DLD1 (cell line): ENCODE measurements around the gene CHAT.

ENCODE experiments used
- in situ Hi-C: cut with HindIII; loops from 2 replicates; pipeline ENCODE4 v1.10.0; 2017; ENCODE audit warnings: low sequenced_read_pairs

CHAT gene

GRCh38 chr10:49651039-49651835 lies 37.4 kb downstream of the CHAT start:
- in situ Hi-C loops = no loop called here

- in situ Hi-C loops = no loop called here
Measured at GRCh38 chr10:49651917-49652316, 38.1 kb downstream of the CHAT start.

- in situ Hi-C loops = no loop called here
Measured at GRCh38 chr10:49652421-49653272, 38.8 kb downstream of the CHAT start.

- in situ Hi-C loops = no loop called here
Measured at GRCh38 chr10:49653273-49653929, 39.6 kb downstream of the CHAT start.

- in situ Hi-C loops = no loop called here
Measured at GRCh38 chr10:49654036-49654693, 40.3 kb downstream of the CHAT start.

GRCh38 chr10:49655099-49655498 lies 41.3 kb downstream of the CHAT start:
- in situ Hi-C loops = no loop called here

GRCh38 chr10:49656845-49657493 lies 43.1 kb downstream of the CHAT start:
- in situ Hi-C loops = no loop called here

- in situ Hi-C loops = no loop called here
Measured at GRCh38 chr10:49657606-49658005, 43.8 kb downstream of the CHAT start.

- in situ Hi-C loops = no loop called here
Measured at GRCh38 chr10:49661140-49661856, 47.5 kb downstream of the CHAT start.

- in situ Hi-C loops = no loop called here
Measured at GRCh38 chr10:49662169-49662830, 48.5 kb downstream of the CHAT start.

GRCh38 chr10:49663596-49663995 lies 49.8 kb downstream of the CHAT start:
- in situ Hi-C loops = no loop called here

- in situ Hi-C loops = no loop called here
Measured at GRCh38 chr10:49664006-49664841, 50.4 kb downstream of the CHAT start.

- in situ Hi-C loops = no loop called here
Measured at GRCh38 chr10:49664842-49665355, 51.1 kb downstream of the CHAT start.

GRCh38 chr10:49666054-49666615 lies 52.3 kb downstream of the CHAT start:
- in situ Hi-C loops = no loop called here

GRCh38 chr10:49666685-49667084 lies 52.8 kb downstream of the CHAT start:
- in situ Hi-C loops = no loop called here

- in situ Hi-C loops = no loop called here
Measured at GRCh38 chr10:49667991-49668390, 54.2 kb downstream of the CHAT start.

GRCh38 chr10:49668684-49669083 lies 54.8 kb downstream of the CHAT start:
- in situ Hi-C loops = no loop called here
